ENCODE measurements around the gene CDR2. TPM values are rescaled to one million over a fixed set of nuclear protein-coding genes. Genes with fewer than 3 reads are reported as not detected.

CDR2 gene
- total and polyA plus RNA-seq, 2 of the 13 experiments (the other 11 are each of a cell fraction or from before 2014, with no cell fraction given): 59.0 to 78.9 TPM

DNA sequence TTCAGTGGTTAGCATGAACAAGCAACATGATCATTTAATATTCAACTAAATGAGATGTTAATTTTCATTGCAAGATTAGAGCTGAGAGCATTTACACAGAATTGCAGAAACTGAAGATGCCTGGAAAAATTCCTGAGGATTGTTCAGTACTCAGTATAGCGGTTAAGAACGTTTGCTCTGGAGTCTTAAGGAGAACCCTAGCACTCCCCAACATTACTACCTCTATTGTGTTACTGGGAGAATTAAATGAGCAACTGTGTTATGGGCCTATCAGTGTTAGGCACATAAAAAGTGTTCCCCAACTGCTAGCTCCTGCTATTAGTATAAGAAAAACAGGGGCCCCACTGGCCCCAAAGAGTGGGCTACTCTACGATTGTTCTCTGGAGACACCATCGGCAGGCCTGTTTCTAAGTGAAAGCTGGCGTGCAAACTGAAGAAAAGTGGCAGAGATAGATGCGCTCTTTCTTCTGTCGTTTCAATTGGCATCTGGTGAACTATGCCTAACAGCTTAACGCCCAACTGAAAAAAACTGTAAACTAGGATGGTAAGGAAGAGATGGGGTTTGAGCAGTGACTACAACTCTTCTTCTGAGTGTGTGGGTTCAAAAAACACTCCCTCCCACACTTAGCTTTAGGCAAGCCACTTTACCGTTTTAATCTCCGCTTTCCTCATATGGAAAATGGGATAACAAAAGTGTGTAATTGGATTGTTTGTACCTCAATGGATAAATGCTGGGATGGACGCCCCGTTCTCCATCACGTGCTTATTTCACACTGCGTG, 1.3 kb downstream of the CDR2 start (continued):
- TF ChIP-seq EZH2 (conservative IDR thresholded peaks at IDR 0.05; ENCODE audit: low read depth, low read length): no peak
- no peak for TF ChIP-seq SALL2 (CRISPR knock-in tag; IDR thresholded peaks at IDR 0.05)
- TF ChIP-seq XBP1 (CRISPR knock-in tag; IDR thresholded peaks at IDR 0.05): no peak
- TF ChIP-seq ATF7 (IDR thresholded peaks at IDR 0.05): no peak
- TF ChIP-seq ATF7 (CRISPR knock-in tag; IDR thresholded peaks at IDR 0.05): no peak
- peak; percentile 88; the same call in 1 of the 2 replicates for TF ChIP-seq NFATC3 (CRISPR knock-in tag; IDR thresholded peaks at IDR 0.05)
- no peak; the same call in 1 of the 2 replicates for TF ChIP-seq ARID2 (CRISPR knock-in tag; IDR thresholded peaks at IDR 0.05; ENCODE audit: borderline replicate concordance)
- TF ChIP-seq TAF1 (CRISPR knock-in tag; IDR thresholded peaks at IDR 0.05): no peak
- TF ChIP-seq ZNF256 (CRISPR knock-in tag; conservative IDR thresholded peaks at IDR 0.05): no peak
- no peak; the same call in 1 of the 2 replicates for TF ChIP-seq JUND (CRISPR knock-in tag; IDR thresholded peaks at IDR 0.05)
- TF ChIP-seq DRAP1 (CRISPR knock-in tag; IDR thresholded peaks at IDR 0.05): no peak
- TF ChIP-seq, protein P1, sequence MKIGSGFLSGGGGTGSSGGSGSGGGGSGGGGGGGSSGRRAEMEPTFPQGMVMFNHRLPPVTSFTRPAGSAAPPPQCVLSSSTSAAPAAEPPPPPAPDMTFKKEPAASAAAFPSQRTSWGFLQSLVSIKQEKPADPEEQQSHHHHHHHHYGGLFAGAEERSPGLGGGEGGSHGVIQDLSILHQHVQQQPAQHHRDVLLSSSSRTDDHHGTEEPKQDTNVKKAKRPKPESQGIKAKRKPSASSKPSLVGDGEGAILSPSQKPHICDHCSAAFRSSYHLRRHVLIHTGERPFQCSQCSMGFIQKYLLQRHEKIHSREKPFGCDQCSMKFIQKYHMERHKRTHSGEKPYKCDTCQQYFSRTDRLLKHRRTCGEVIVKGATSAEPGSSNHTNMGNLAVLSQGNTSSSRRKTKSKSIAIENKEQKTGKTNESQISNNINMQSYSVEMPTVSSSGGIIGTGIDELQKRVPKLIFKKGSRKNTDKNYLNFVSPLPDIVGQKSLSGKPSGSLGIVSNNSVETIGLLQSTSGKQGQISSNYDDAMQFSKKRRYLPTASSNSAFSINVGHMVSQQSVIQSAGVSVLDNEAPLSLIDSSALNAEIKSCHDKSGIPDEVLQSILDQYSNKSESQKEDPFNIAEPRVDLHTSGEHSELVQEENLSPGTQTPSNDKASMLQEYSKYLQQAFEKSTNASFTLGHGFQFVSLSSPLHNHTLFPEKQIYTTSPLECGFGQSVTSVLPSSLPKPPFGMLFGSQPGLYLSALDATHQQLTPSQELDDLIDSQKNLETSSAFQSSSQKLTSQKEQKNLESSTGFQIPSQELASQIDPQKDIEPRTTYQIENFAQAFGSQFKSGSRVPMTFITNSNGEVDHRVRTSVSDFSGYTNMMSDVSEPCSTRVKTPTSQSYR (CRISPR knock-in tag; IDR thresholded peaks at IDR 0.05; ENCODE audit: borderline replicate concordance): no peak
- TF ChIP-seq ZNF792 (CRISPR knock-in tag; IDR thresholded peaks at IDR 0.05): peak; percentile 15; the same call in 1 of the 2 replicates
- no peak for TF ChIP-seq CSRNP1 (CRISPR knock-in tag; IDR thresholded peaks at IDR 0.05)
- no peak for TF ChIP-seq MIXL1 (CRISPR knock-in tag; IDR thresholded peaks at IDR 0.05)
- TF ChIP-seq ZNF724P (CRISPR knock-in tag; IDR thresholded peaks at IDR 0.05; ENCODE audit: borderline replicate concordance): no peak
- no peak for TF ChIP-seq THRA (CRISPR knock-in tag; IDR thresholded peaks at IDR 0.05; ENCODE audit: borderline replicate concordance)
- TF ChIP-seq HNRNPK (IDR thresholded peaks at IDR 0.05; ENCODE audit: low read depth, low read length, poor library complexity, severe bottlenecking): no peak
- no peak for TF ChIP-seq NR2C2 (CRISPR knock-in tag; IDR thresholded peaks at IDR 0.05; ENCODE audit: borderline replicate concordance)
- 0 out of 2 replicates have a peak, but pooled peaks have one; percentile 3 for TF ChIP-seq DPF2 (CRISPR knock-in tag; IDR thresholded peaks at IDR 0.05; ENCODE audit: borderline replicate concordance, low read depth)
- no peak for TF ChIP-seq ZNF644 (CRISPR knock-in tag; IDR thresholded peaks at IDR 0.05; ENCODE audit: low read depth)
- no peak for TF ChIP-seq MYPOP (CRISPR knock-in tag; IDR thresholded peaks at IDR 0.05)

All from HepG2 (cell line).